Body of pancreas (tissue), 4 donors: ENCODE data around the gene NDUFB4. TPM values are rescaled to one million over a fixed set of nuclear protein-coding genes. Genes with fewer than 3 reads are reported as not detected.

ENCODE experiments used
- ATAC-seq: fragments of 150-250 bp; one replicate; pipeline ENCODE4 v1.9.1; 2016
- DNase-seq, 4 donors: peaks; one replicate each; pipeline ENCODE4 v3.0.0-alpha.2; 2019
- H3K27ac ChIP-seq, 4 donors: fragments of 200-600 bp; sonication (generic); 1 replicate in 3 of 4; 2 replicates in 1 of 4; pipeline versions ENCODE4 v1.5.1 to v1.6.1; 2016 to 2019; ENCODE audit warnings: mild to moderate bottlenecking in 1 of 4, mixed read lengths in 1 of 4, moderate library complexity in 1 of 4
- H3K27me3 ChIP-seq, 2 donors: fragments of 200-600 bp; sonication (generic); one replicate each; pipeline ENCODE4 v1.6.0; 2016; ENCODE audit warnings: mild to moderate bottlenecking in 1 of 2
- H3K36me3 ChIP-seq, 2 donors: fragments of 200-600 bp; sonication (generic); replicated peaks in 1 of 2; 2 replicates each; pipeline ENCODE4 v1.5.1; 2016; ENCODE audit warnings: low read depth in 2 of 2; ENCODE audit not compliant: insufficient read depth in 1 of 2
- H3K4me1 ChIP-seq: fragments of 200-600 bp; sonication (generic); one replicate; pipeline ENCODE4 v1.6.0; 2016
- H3K4me3 ChIP-seq, 2 donors: fragments of 200-600 bp; sonication (generic); 1 replicate in 1 of 2; 2 replicates in 1 of 2; pipeline ENCODE4 v1.5.1; 2016 to 2019
- H3K9me3 ChIP-seq, 3 donors: fragments of 200-600 bp; sonication (generic); 1 replicate in 2 of 3; 2 replicates in 1 of 3; pipeline ENCODE4 v1.5.1; 2016
- CTCF ChIP-seq, 7 experiments: fragments of 450-650 bp in 4 of 7; fragments of 200-600 bp in 3 of 7; sonication (generic) in 3 of 7; IDR thresholded peaks; one replicate each; pipeline ENCODE4 v1.5.1; 2016 to 2019; ENCODE audit warnings: antibody characterized with exemption in 7 of 7
- POLR2A ChIP-seq, 3 donors: fragments of 450-650 bp; IDR thresholded peaks; one replicate each; pipeline ENCODE4 v1.6.1; 2016; ENCODE audit warnings: antibody characterized with exemption in 3 of 3, mild to moderate bottlenecking in 2 of 3
- WGBS, 2 donors: methylation state at CpG; one replicate each; pipeline ENCODE4 v1.1.5; 2017; 5-methylcytosine and 5-hydroxymethylcytosine counted together
- intact Hi-C: fragments of 100-400 bp; cut with DNase I; formaldehyde crosslinking; loops from one replicate; pipeline ENCODE4 v1.15.1; 2023
- total RNA-seq, 2 donors: library from RNA; depleted of rRNA; stranded (reverse); fragments of >200 nt; gene quantifications; one replicate each; pipeline ENCODE4 v1.1.0, GENCODE V29; 2016

The NDUFB4 gene
- total RNA-seq, 2 donors from 2014 or later: 15.8 to 60.7 TPM

GRCh38 chr3:120642368-120642948 is 46.3 kb downstream of the NDUFB4 start:
- ATAC-seq (no peak), DNase-seq (no peak)
- no peaks in the 10 kb centered on the region for H3K4me1 ChIP-seq
- no peak overlapping the region for H3K4me3 ChIP-seq
- TF ChIP-seq CTCF (IDR thresholded peaks at IDR 0.05): no peak
- no peak for TF ChIP-seq POLR2A (IDR thresholded peaks at IDR 0.05)
- H3K36me3 ChIP-seq: peaks cover 0 to 2% of the 10 kb centered on the region in 2 donors
- no peaks in the 10 kb centered on the region for H3K27me3 ChIP-seq
- no peak overlapping the region for H3K27ac ChIP-seq
- intact Hi-C loops: no loop called here
- 78 to 79% methylated on average over 4 of the region's 4 CpGs for WGBS, 2 donors
- H3K9me3 ChIP-seq: no peaks in the 10 kb centered on the region

- ATAC-seq (no peak), DNase-seq (no peak)
- WGBS, 2 donors: 63 to 80% methylated on average over 5 of the region's 5 CpGs
- Histone ChIP-seq H3K9me3 (no peaks in the 10 kb centered on the region), H3K4me3 (no peak overlapping the region), H3K27me3 (no peaks in the 10 kb centered on the region), H3K36me3 (no peaks in the 10 kb centered on the region), H3K4me1 (peaks cover 3% of the 10 kb centered on the region), H3K27ac (no peak overlapping the region)
- intact Hi-C loops: no loop called here
- TF ChIP-seq CTCF (IDR thresholded peaks at IDR 0.05) (no peak), POLR2A (IDR thresholded peaks at IDR 0.05) (no peak)
Measured at GRCh38 chr3:120645083-120645845, 49.1 kb downstream of the NDUFB4 start.

- 82 to 85% methylated on average over 5 of the region's 5 CpGs for WGBS, 2 donors
- no peak overlapping the region for H3K27ac ChIP-seq
Measured at GRCh38 chr3:120646771-120647432, 50.8 kb downstream of the NDUFB4 start.

GRCh38 chr3:120648290-120648689 is 52.2 kb downstream of the NDUFB4 start:
- H3K4me3 ChIP-seq: no peak overlapping the region
- 94 to 97% methylated on average over 5 of the region's 5 CpGs for WGBS, 2 donors
- no peaks in the 10 kb centered on the region for H3K9me3 ChIP-seq
- H3K4me1 ChIP-seq: peaks cover 11% of the 10 kb centered on the region
- DNase-seq (no peak), ATAC-seq (no peak)
- H3K36me3 ChIP-seq: no peaks in the 10 kb centered on the region
- H3K27ac ChIP-seq: no peak overlapping the region
- TF ChIP-seq CTCF (IDR thresholded peaks at IDR 0.05) (no peak), POLR2A (IDR thresholded peaks at IDR 0.05) (no peak)
- no peaks in the 10 kb centered on the region for H3K27me3 ChIP-seq
- intact Hi-C loops: no loop called here

More at GRCh38 chr3:120646771-120647432, 50.8 kb downstream of the NDUFB4 start:
- no peak overlapping the region for H3K4me3 ChIP-seq
- intact Hi-C loops: no loop called here
- no peak for ATAC-seq
- DNase-seq: no peak
- TF ChIP-seq POLR2A (IDR thresholded peaks at IDR 0.05) (no peak), CTCF (IDR thresholded peaks at IDR 0.05) (no peak)
- H3K9me3 ChIP-seq: no peaks in the 10 kb centered on the region
- H3K4me1 ChIP-seq: peaks cover 6% of the 10 kb centered on the region
- no peaks in the 10 kb centered on the region for H3K36me3 ChIP-seq
- no peaks in the 10 kb centered on the region for H3K27me3 ChIP-seq
